NT2/D1 (cell line): ENCODE measurements around the gene ELOVL7.

Experiments used
- SUZ12 ChIP-seq: IDR thresholded peaks from 2 replicates; pipeline ENCODE4 v1.6.1; 2011; ENCODE audit not compliant: insufficient read length, insufficient read depth; ENCODE audit errors: extremely low read depth
- YY1 ChIP-seq: IDR thresholded peaks from 2 replicates; pipeline ENCODE4 v1.6.1; 2011; ENCODE audit not compliant: insufficient read length, insufficient read depth
- ZNF274 ChIP-seq: IDR thresholded peaks from 2 replicates; pipeline ENCODE4 v1.6.1; 2011; ENCODE audit warnings: mild to moderate bottlenecking, low read depth, low read length

DNA sequence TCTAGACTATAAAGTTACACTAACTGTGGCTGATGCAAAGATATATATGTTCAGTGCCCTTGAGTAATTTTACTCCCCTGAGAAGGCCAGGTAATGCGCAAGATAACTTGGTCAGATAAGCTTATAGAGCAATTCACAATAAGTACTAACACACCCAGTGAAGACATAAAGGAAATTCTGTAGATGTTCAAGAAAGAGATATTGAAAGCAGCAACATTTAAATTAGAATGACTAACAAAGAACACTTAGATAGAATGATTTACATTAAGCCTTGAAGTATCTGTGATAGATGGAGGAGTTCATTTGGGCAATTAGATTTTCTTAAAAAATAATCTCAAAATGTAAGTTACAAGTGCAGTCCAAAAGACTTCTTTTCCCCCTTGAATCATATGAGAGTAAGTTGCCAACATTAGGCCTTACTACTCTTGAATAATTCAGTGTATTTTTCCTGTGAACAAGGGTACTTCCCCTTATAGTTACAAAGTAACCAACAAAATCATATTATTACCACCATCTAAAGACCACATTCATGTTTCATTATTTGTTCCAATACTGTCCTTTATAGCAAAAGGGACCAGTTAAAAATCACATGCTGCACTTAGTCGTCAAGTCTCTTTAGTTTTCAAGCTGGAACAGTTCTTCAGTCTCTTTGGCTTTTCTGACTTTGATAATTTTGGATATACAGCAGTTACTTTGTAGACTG is 44.4 kb upstream of the ELOVL7 start:
- TF ChIP-seq YY1 = no peak
- TF ChIP-seq SUZ12 = no peak
- TF ChIP-seq ZNF274 = no peak
